AG10803 (cell line): ENCODE results near the gene ORC6.

Source experiments
- DNase-seq: peaks from one replicate; pipeline ENCODE4 v3.0.0; 2010; ENCODE audit warnings: low read depth
- H3K4me3 ChIP-seq: 2 replicates; pipeline ENCODE4 v1.5.1; 2011; ENCODE audit warnings: mild to moderate bottlenecking, low read length, control low read depth
- CTCF ChIP-seq: conservative IDR thresholded peaks from 2 replicates; pipeline ENCODE4 v1.5.1; 2011; ENCODE audit warnings: mild to moderate bottlenecking, low read length, control low read depth, inconsistent platforms

ORC6 gene

GRCh38 chr16:46743232-46743719 lies 53.8 kb downstream of the ORC6 start:
- no peak for TF ChIP-seq CTCF
- H3K4me3 ChIP-seq, result peak overlapping the region; percentile 20
- peak; percentile 63 for DNase-seq

GRCh38 chr16:46745617-46746016 lies 56.2 kb downstream of the ORC6 start:
- no peak for DNase-seq
- TF ChIP-seq CTCF, result no peak
- no peak overlapping the region for H3K4me3 ChIP-seq

GRCh38 chr16:46746821-46747776 lies 57.6 kb downstream of the ORC6 start:
- no peak for TF ChIP-seq CTCF
- H3K4me3 ChIP-seq, result no peak overlapping the region
- DNase-seq, result no peak
